Midbrain (tissue), 1 donor: ENCODE measurements around the gene OOSP3.
"Not testable (repeated sequence)": the region's sequence is repeated elsewhere in the genome, so short reads cannot be mapped to it uniquely, and the experiment has no call there.

Source experiments
- DNase-seq: peaks from one replicate; lab custom pipeline; 2025; lab: John Stamatoyannopoulos, UW

OOSP3 gene, protein sequence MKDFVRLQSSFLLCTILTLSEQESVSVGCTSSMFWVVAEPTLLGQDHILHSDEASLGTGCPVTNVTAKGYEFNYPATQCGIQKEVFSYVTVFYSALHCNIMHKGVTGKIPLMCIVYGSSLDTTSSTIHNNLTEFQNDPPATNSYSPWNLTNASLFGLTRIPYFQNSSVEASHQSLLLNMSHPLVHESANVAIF

DNA sequence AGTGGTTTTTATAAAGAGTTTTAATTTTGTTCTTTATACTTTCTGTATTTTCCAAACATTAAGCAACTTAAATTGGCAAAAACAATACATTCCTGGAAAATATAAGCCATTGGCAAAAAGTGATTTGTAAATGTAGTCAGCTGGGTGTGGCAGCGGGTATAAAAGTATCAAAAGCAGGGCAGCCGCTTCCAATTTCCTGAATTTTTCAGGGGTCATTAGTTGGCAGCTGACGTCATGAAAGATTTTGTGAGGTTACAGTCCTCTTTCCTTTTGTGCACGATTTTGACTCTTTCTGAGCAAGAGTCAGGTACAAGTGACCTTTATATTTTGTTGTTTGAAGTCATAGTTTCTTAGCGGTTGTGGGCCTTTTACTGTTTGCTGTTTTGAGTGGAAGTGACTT lies at the start of gene OOSP3:
TSS of gene OOSP3 (plus strand) at position 208 of the 400 bp plus-strand sequence. CDS start at position 235, 27 bp downstream.
- DNase-seq: no peak

DNA sequence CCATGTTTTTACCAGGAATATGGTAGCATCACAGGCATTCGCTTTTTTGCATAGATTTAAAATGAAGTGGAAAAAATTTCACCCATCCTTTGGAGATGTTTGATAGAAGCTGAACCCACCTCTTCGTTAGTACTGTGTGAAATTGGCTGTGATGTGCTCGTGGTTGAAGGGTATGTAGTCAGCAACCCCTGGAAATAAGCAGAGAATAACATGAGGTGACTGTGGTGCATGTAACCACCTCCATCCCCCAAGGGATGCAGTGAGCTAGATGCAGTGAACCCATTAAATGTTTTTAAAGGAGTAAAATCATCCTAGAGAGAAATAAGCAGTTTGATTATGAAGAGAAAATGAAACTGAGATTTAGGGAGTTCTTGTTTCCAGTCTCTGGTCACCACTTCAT lies 49.2 kb upstream of the OOSP3 start:
- no peak for DNase-seq

DNA sequence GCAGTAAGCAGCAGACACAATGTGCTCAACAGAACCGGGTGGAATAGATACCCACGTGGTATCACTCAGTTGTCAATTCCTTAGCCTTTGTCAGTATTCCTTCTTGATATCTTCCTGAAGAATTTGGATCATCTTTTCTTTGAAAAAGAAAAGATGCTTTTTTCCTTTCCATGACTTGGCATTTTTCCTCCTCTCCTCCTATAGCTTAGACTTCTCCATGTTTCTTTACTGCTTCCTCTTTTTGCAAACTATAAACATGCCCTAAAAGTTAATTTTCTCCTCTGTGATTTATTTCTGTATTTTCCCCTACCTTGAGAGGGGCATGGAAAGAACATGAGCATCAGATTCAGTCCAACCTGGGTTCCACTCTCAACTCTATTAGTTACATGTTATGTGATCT lies 45.0 kb upstream of the OOSP3 start:
- no peak for DNase-seq

DNA sequence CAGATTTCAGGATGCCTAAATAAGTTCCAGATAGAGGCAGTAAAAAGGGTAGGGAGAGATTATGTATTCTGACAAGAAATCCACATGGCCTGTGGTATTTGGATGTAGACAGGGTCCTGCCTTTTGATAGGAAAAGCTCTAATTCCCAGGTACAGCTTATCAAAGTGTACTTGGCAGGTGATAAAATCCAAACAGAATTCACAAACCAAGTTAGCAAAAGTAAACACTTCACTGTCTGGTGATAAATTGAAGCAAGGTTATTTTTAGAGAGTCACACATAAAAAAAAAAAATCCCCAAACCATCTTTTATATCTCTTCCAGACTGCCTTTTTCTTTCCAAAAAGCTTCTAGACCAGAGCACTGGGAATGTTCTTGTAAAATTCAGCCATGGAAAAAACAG lies 39.0 kb upstream of the OOSP3 start:
- no peak for DNase-seq

DNA sequence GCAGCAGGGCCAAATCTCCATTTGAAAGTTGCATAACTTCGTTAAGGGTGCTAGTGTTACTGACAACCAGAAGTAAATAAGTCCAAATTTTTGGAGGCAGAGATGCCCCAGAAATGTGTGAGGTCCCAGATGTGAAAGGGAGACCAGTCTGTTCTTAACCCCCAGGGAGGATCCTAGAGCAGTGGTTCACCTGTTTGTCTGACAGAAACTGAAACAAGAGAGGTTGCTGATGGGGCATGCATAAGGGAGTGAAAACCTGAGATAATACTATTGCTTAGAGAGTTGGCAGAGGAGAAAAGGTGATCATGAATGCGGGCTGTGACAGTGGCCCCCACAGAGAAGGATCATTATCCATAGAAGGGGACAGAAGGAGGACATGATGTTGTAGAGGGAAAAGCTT lies 37.1 kb upstream of the OOSP3 start:
- no peak for DNase-seq

DNA sequence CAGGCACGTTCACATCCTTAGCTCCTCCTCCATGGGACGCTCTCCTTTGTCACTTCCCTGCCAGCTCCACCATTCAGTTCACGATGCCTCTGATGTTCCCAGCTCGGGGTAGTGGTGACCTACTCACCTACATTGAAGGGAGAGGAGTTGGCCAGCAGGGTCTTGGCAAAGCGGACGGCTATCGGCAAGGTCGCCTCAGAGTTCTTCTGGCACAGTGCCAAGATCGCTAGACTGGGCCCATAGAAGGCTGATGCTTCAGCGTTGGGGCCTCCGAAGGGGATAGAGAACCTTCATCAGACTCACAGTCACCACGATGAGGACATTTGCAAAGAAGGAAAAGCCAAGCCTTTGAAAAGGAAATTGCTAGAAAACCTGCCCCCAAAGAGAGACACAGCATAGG lies 36.3 kb upstream of the OOSP3 start:
- DNase-seq: no peak

DNA sequence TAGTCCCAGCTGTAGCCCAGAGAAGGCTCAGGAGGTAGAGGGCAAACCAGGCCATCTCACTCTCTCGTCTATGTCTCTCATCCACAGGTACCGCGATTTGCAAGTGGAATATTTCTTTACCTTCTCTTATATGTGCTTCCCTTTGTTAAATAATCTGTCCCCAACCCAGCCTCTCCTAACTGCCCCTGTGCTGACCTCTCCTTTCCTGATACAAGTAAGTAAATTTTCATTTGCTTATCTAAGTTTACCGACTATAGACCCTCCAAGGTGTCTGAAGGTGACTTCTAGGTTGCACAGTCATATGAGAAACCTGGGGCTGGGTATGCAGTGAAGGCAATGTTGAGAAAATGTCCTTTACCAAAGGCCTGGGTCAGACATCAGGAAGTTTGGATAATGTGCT lies 33.2 kb upstream of the OOSP3 start, which contains the start of gene CBLIF:
TSS of gene CBLIF (minus strand) at position 101 of the 400 bp plus-strand sequence. CDS start at position 55, 46 bp downstream.
- no peak for DNase-seq

DNA sequence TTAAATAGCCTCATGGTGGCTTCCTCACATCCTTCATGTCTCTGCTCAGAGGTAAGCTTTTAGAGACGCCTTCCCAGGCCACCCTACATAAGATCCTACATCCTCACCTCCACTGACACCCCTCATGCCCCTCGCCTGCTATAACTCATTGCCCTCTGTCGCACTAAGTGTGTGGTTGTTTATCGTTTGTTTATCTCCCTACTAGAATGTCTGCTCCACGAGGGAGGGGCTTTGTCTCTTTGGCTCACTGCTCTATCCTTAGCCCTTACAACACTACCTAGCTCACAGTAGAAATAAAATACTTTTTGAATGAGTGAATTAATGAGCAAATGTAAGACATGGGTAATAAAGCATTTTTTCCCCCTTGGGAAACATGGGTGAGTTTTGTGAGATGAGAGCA lies 32.0 kb upstream of the OOSP3 start:
- no peak for DNase-seq

DNA sequence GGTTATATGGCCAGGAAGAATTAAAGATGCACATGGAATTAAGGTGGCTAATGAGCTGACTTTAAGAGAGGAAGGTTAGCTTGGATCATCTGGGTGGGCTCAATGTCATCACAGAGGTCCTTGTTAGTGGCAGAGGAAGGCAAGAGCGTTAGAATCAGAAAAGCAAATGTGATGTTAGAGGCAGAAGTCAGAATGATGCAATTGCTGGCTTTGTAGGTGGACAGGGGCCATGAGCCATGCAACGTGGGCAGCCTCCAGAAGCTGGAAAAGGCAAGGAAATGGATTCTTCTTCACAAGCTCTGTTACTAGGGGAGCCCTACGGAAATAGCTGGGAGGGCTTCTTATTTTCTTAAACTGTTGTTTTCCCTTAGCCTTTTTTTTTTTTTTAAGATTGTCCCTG lies 31.0 kb upstream of the OOSP3 start:
- no peak for DNase-seq

DNA sequence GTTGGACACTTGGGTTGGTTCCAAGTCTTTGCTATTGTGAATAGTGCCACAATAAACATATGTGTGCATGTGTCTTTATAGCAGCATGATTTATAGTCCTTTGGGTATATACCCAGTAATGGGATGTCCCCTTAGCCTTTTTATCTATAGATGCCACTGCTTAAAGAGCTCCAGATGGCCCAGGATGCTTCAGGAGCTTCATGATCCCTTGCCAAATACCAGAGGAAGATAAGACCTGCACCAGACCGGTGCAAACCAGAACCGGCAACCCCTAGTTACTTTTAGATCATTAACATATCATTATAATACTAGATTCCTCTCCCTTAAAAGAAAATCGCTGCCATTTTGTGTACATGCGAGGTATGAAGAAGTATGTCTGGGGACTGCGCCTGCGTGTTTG lies 30.1 kb upstream of the OOSP3 start:
- DNase-seq: not testable (repeated sequence)

DNA sequence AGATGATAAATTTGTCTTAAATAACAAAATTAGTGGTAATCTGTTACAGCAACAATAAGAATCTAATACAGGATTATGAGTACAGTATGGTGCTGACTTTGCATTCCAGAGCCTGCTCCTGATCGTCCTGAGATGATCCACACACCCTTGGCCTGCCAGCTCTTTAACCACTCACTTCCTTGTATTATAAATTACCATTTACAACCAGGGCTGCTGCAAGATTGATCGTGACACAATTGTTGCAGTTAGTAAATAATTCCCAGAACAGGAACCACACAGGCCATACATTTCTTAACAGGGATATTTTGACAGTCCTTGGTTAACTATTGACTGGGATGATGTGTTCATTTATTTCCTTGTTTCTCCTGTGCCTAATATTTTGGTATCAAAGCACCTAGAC lies 29.5 kb upstream of the OOSP3 start:
- DNase-seq: no peak

DNA sequence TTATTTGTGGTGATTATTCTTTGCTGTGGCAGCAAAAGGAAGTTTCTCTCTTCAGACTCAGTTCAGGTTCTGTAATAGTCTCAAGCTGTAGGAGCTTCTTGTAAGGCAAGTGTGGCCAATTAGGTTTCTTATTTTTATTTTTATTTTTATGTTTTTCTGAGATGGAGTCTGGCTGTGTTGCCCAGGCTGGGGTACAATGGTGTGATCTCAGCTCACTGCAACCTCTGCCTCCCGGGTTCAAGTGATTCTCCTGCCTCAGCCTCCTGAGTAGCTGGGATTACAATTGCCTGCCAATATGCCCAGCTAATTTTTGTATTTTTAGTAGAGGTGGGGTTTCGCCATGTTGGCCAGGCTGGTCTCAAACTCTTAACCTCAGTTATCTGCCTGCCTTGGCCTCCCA lies 29.0 kb upstream of the OOSP3 start:
- DNase-seq: not testable (repeated sequence)

DNA sequence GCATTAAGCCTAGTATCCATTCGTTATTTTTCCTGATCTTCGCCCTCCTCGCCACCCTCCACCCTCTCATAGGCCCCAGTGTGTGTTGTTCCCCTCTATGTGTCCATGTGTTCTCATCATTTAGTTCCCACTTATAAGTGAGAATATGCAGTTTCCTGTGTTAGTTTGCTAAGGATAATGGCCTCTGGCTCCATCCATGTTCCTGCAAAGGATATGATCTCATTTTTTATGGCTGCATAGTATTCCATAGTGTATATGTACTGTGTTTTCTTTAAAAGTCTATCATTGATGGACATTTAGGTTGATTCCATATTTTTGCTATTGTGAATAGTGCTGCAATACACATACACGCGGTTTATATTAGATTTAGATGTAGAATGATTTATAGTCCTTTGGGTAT lies 27.2 kb upstream of the OOSP3 start:
- not testable (repeated sequence) for DNase-seq

DNA sequence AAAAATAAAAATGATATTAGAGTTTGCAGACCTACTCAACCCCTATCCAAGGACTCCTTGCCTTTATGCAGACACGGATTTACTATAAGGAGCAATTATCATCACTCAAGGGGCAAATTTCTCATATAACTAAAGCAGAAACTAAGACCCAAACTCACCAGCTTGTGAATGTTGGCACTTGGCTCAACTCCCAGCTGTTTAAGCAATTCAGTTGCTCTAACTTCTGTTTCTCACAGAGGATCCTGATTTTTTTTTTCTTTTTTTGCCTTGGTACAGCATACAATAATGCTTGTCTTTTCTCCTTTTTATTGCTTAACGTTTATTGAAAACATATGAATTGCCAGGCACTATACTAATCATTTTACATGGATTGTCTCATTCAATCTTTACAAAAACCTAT lies 23.7 kb upstream of the OOSP3 start:
- no peak for DNase-seq

DNA sequence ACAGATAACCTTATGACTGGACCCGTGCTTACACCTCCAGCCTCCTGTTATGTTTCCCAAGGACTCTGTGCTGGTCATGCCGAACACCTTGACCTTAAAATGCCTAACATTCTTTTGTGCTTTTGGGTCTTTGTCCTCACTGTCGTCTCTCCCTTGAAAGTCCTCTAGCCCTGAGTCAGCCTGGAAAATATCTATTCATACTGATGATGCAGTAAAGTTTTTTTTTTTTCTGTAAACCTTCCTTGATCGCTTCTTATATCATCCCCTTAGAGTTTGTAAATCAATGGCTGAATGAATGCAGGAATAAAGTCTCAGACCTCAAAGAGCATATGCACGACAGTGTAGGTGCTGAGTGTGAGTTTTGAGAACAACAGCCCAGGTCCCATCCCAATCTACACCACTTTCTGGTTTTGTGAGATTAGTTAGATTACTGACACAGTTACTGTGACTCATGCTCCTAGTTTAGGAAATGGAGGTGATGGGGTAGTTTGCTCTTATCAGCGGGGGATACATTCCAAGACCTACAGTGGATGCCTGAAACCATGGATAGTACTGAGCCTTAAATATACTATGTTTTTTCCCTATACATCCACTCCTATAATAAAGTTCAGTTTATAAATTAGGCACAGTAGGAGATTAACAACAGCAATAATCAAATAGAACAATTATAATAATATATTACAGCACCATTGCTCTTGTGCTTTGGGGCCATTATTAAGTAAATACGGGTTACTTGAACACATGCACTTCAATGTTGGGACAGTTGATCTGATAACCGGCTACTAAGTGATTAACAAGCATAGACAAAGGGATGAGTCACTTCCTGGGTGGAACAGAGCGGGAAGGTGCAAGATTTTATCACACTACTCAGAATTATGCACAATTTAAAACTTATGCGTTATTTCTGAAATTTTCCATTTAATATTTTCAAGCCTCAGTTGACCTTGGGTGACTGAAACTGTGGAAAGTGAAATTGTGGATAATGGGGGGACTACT lies 20.8 kb upstream of the OOSP3 start:
- no peak for DNase-seq

DNA sequence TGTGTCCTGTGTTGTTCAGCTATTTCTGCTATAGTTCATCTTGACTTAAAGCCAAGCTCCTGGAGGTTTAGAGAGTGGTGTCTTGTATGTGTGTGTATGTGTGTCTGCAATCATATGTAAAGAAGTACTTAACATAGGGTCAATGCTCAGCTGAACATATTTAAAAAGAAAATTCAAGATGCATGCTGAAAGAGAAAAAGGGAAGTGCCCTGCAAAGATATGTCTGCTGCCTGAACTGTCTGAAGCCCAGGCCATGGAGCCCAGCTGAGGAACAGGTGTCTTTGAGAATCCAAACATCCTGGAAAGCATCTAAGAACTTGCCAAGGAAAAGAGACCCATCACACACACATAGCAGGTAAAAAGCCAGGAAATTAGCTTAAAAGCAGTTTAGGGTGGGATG lies 18.9 kb upstream of the OOSP3 start:
- no peak for DNase-seq

DNA sequence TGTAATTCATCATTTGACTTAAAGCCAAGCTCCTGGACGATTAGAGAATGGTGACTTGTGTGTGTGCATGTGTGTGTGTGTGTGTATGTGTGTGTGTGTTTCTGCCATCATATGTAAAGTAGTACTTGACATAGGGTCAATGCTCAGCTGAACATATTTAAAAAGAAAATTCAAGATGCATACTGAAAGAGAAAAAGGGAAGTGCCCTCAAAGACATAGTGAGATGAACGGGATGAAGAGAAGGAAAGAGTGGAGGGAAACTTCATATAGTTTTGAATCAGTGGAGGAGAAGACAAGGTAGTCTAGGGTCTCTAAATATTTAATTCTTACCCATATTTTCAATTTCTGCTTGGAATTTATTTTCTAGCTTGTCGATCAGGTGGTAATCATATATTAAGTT lies 16.3 kb upstream of the OOSP3 start:
- no peak for DNase-seq

DNA sequence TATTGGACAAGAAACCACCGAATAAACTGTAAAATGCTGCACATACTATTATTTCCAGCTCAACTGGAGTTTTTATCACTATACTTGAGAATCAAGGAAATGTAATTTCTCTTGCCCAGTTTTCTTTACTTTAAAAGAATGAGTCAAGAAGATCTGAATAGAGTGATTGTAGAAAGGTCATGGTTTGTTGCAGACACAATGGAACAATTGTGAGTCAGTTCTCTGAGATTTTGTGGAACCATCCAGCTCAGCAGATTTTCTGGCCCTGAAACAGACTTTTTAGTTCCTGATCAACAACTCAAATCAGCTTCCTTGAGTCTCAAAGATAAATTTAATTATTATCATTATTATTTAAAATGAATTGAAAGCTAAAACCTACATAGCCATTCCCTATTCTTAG lies 13.6 kb upstream of the OOSP3 start:
- no peak for DNase-seq

DNA sequence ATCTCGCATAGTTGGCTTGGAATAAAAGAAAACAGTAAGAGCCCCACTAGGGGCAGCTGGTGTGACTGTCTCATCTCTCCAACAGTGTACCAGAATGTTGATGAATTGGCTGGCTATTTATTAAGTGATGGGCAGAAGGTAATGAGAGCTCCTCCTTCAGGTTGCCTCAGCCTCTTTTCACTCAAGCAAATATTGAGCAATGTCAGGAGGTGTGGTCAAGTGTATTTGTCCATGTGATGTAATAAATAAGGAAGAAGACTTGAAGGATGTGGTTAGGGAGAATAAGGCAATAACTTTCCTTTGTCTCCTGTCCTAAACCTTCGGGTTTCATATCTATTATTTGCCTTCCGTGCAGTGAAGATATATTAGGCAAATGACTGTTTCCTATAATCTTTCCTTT lies 12.2 kb upstream of the OOSP3 start, which contains the start of gene TCN1:
TSS of gene TCN1 (minus strand) at position 91 of the 400 bp plus-strand sequence. CDS start at position 74, 17 bp downstream.
- no peak for DNase-seq

DNA sequence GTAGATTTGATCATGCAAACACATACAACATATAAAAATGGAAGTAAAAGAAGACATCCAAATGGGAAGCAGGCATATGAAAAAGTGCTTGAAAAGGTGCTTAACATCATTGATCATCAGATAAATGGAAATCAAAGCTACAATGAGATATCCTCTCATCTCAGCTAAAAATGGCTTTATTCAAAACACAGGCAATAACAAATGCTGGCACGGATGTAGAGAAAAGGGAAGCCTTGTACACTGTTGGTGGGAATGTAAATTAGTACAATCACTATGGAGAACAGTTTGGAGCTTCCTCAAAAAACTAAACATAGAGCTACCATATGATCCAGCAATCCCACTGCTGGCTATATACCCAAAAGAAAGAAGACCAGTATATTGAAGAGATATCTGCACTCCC lies 11.7 kb upstream of the OOSP3 start:
- no peak for DNase-seq

DNA sequence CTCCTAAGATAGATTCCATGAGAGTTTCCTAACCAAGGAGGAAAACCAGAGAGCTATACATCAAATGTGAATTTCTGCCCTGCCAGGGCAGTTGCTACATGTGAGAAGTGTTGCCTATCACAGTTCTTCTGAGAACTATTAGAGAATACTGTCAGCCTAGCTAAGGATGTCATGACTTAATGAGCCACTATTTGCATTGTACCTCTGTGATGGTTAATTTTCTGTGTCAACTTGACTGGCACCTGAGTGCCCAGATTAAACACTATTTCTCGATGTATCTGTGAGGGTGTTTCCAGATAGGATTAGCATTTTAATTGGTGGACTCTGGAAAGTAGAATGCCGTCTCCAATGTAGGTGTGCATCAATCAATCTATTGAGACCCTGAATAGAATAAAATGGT lies 10.6 kb upstream of the OOSP3 start:
- no peak for DNase-seq

DNA sequence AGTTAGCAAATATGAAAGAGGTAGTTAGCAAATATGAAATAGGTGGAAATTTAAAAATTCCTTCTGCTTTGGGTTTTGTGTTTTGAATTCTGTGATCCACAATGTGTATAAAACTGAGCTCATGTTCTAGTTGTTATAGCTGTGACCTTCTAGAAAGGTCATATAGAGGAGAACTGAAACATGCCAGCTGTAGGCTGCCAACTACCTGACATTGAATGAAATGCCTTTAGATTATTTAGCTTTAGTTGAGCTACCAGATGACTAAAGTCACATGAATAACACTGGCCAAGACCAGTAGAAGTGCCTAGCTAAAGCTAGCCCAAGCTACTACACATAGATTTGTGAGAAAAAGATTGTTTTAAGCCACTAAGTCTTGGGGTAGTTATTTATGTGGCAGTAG lies 6.5 kb upstream of the OOSP3 start:
- no peak for DNase-seq

DNA sequence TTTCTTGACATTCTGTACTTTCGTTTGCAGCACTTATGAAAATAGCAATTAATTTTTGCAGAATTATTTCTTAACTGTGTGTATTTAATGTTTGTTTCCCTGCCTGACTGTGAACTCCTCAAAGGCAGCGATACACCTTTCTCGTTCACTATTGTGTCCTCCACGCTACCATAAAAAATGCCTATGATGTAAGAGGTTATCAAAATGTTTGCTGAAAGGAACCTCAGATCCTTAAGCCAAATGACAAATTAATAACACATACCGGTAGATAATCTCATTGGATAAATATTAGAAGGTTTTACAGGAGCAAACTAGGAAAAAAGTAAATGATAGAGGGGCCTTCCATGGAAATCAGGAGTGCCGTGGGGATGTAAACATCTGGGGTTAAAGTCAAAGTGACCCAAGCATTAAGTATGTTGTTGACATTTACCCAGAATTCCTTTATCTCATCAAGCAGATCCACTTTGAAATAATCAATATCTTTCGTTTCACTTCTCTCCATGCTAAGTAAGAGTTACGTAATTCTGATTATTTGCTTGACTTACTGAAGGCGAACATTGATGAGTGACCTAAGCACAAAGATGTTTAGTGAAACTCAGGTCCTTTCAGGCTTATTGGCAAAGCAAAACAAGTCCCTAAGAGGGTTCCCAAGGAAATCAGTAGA lies 2.6 kb upstream of the OOSP3 start:
- no peak for DNase-seq
